EL (cell line): ENCODE results near the gene CLIC6.
"Not testable (repeated sequence)": the region's sequence is repeated elsewhere in the genome, so short reads cannot be mapped to it uniquely, and the experiment has no call there.

ENCODE experiments used
- DNase-seq: peaks from one replicate; pipeline ENCODE4 v3.0.0-alpha.2; 2016

CLIC6 gene

GRCh38 chr21:34695434-34695833, 26.6 kb downstream of the CLIC6 start:
- DNase-seq, result peak; percentile 48

- no peak for DNase-seq
Measured at GRCh38 chr21:34696121-34696520, 27.3 kb downstream of the CLIC6 start.

GRCh38 chr21:34697826-34698225, 29.0 kb downstream of the CLIC6 start:
- DNase-seq, result no peak

- peak; percentile 61 for DNase-seq
Measured at GRCh38 chr21:34698270-34699015, 29.6 kb downstream of the CLIC6 start.

GRCh38 chr21:34700605-34701004, 31.8 kb downstream of the CLIC6 start:
- no peak for DNase-seq

GRCh38 chr21:34701726-34702125, 32.9 kb downstream of the CLIC6 start:
- DNase-seq, result peak; percentile 68

- peak; percentile 99 for DNase-seq
Measured at GRCh38 chr21:34702341-34703170, 33.8 kb downstream of the CLIC6 start.

GRCh38 chr21:34703571-34703970, 34.8 kb downstream of the CLIC6 start:
- DNase-seq, result no peak

- DNase-seq, result peak; percentile 63
Measured at GRCh38 chr21:34704119-34704518, 35.3 kb downstream of the CLIC6 start.

GRCh38 chr21:34705011-34705410, 36.2 kb downstream of the CLIC6 start:
- DNase-seq, result no peak

GRCh38 chr21:34706337-34706736, 37.5 kb downstream of the CLIC6 start:
- no peak for DNase-seq

GRCh38 chr21:34707876-34708325, 39.1 kb downstream of the CLIC6 start:
- no peak for DNase-seq

- no peak for DNase-seq
Measured at GRCh38 chr21:34713621-34714020, 44.8 kb downstream of the CLIC6 start.

- no peak for DNase-seq
Measured at GRCh38 chr21:34715518-34715917, 46.7 kb downstream of the CLIC6 start.

- no peak for DNase-seq
Measured at GRCh38 chr21:34715985-34716596, 47.3 kb downstream of the CLIC6 start.

GRCh38 chr21:34718529-34718928, 49.7 kb downstream of the CLIC6 start:
- DNase-seq, result not testable (repeated sequence)

- no peak for DNase-seq
Measured at GRCh38 chr21:34722684-34723300, 54.0 kb downstream of the CLIC6 start.

GRCh38 chr21:34724131-34724856, 55.5 kb downstream of the CLIC6 start:
- DNase-seq, result no peak

- DNase-seq, result no peak
Measured at GRCh38 chr21:34724857-34725195, 56.0 kb downstream of the CLIC6 start.

GRCh38 chr21:34726627-34727337, 58.0 kb downstream of the CLIC6 start:
- peak; percentile 70 for DNase-seq

GRCh38 chr21:34728479-34728878, 59.7 kb downstream of the CLIC6 start:
- DNase-seq, result no peak

- no peak for DNase-seq
Measured at GRCh38 chr21:34730194-34730593, 61.4 kb downstream of the CLIC6 start.
